Measurements from ENCODE around the gene TBX19. TPM values are rescaled to one million over a fixed set of nuclear protein-coding genes. Genes with fewer than 3 reads are reported as not detected.

The TBX19 gene
- total RNA-seq, 4 donors from 2014 or later, result 1.2 to 2.9 (median 2.5) TPM

GRCh38 chr1:168273575-168273974 is 7.1 kb upstream of the TBX19 start:
- H3K27ac ChIP-seq, result no peak overlapping the region
- TF ChIP-seq POLR2A (IDR thresholded peaks at IDR 0.05) (no peak), CTCF (IDR thresholded peaks at IDR 0.05) (no peak), EP300 (IDR thresholded peaks at IDR 0.05; ENCODE audit: low read depth) (no peak), POLR2AphosphoS5 (IDR thresholded peaks at IDR 0.05) (no peak)
- no peaks in the 10 kb centered on the region for H3K4me1 ChIP-seq
- no peaks in the 10 kb centered on the region for H3K27me3 ChIP-seq
- peaks cover 7 to 12% of the 10 kb centered on the region in 2 donors for H3K9me3 ChIP-seq
- no peak overlapping the region for H3K4me3 ChIP-seq
- no peak for DNase-seq
- in situ Hi-C loops (cut with MboI; ENCODE audit: low pct_ligation_motif_present in 1 of 4, low pct_unique_long_range_greater_than_20kb in 1 of 4, low sequenced_read_pairs in 3 of 4), result no loop called here
- 56 to 61% methylated on average over 1 of the region's 1 CpG for WGBS, 2 donors (ENCODE audit: low coverage in 1 of 2)
- intact Hi-C loops (cut with DNase I; ENCODE audit: low total_unique reads), result no loop called here
- H3K36me3 ChIP-seq, result no peaks in the 10 kb centered on the region

GRCh38 chr1:168279253-168279652 is 1.4 kb upstream of the TBX19 start:
- 86 to 91% methylated on average over 1 of the region's 1 CpG for WGBS, 2 donors (ENCODE audit: low coverage in 1 of 2)
- H3K4me1 ChIP-seq, result peaks cover 0 to 5% (median 0%) of the 10 kb centered on the region in 4 donors
- intact Hi-C loops (cut with DNase I; ENCODE audit: low total_unique reads) (no loop called here), in situ Hi-C loops (cut with MboI; ENCODE audit: low pct_ligation_motif_present in 1 of 4, low pct_unique_long_range_greater_than_20kb in 1 of 4, low sequenced_read_pairs in 3 of 4) (no loop called here)
- H3K27me3 ChIP-seq, result no peaks in the 10 kb centered on the region
- TF ChIP-seq EP300 (IDR thresholded peaks at IDR 0.05; ENCODE audit: low read depth) (no peak), CTCF (IDR thresholded peaks at IDR 0.05) (no peak), POLR2A (IDR thresholded peaks at IDR 0.05) (no peak), POLR2AphosphoS5 (IDR thresholded peaks at IDR 0.05) (no peak)
- no peaks in the 10 kb centered on the region for H3K36me3 ChIP-seq
- H3K27ac ChIP-seq, result no peak overlapping the region
- H3K4me3 ChIP-seq, result no peak overlapping the region
- no peak for DNase-seq
- H3K9me3 ChIP-seq, result peaks cover 7 to 12% of the 10 kb centered on the region in 2 donors

DNA sequence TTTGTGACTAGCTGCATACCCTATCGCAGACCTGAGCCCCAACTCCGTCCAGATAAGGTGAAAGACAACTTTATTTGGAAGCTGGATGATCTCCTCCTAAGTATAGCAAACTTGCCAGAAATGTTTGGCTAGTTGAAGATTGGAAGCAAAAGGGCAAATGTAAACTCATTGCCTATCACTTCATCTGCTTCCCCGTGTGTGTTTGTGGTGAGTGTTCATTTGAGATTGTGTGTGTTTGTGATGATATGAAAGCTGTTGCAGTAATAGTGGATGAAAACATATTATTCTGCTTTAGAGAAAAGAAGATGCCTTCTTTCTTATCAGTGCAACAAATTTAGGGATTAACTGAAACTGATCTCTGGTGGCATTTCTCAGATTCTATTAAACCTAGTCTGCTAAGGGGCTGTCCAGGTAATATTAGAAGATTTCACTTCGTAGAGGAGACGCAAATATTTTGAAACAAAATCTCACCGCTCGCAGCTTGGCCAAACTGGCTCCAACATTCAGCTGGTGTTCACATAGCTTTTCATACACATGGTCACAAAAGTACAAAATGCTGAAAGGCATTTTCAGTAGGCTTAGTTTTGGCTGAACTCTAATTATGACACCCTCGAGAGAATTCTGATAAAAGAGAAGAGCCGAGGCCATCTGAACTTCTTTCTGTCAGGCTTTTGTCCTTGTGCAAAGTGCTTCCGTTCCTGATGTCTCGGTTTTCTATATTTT is 1.1 kb downstream of the TBX19 start:
- Histone ChIP-seq H3K4me1 (peaks cover 0 to 11% (median 0%) of the 10 kb centered on the region in 4 donors), H3K4me3 (no peak overlapping the region), H3K9me3 (peaks cover 5 to 7% of the 10 kb centered on the region in 2 donors), H3K36me3 (no peaks in the 10 kb centered on the region), H3K27me3 (no peaks in the 10 kb centered on the region), H3K27ac (no peak overlapping the region)
- intact Hi-C loops (cut with DNase I; ENCODE audit: low total_unique reads), result no loop called here
- TF ChIP-seq EP300 (IDR thresholded peaks at IDR 0.05; ENCODE audit: low read depth) (no peak), CTCF (IDR thresholded peaks at IDR 0.05) (no peak), POLR2AphosphoS5 (IDR thresholded peaks at IDR 0.05) (no peak), POLR2A (IDR thresholded peaks at IDR 0.05) (no peak)
- in situ Hi-C loops (cut with MboI; ENCODE audit: low pct_ligation_motif_present in 1 of 4, low pct_unique_long_range_greater_than_20kb in 1 of 4, low sequenced_read_pairs in 3 of 4), result no loop called here
- WGBS, 2 donors (ENCODE audit: low coverage in 1 of 2), result 92 to 93% methylated on average over 10 to 11 of the region's 11 CpGs
- DNase-seq, result no peak

GRCh38 chr1:168285521-168285790 is 4.8 kb downstream of the TBX19 start:
- DNase-seq, result no peak
- Histone ChIP-seq H3K9me3 (no peaks in the 10 kb centered on the region), H3K4me3 (no peak overlapping the region), H3K4me1 (peaks cover 0 to 6% (median 0%) of the 10 kb centered on the region in 4 donors), H3K27me3 (no peaks in the 10 kb centered on the region), H3K27ac (no peak overlapping the region), H3K36me3 (no peaks in the 10 kb centered on the region)
- TF ChIP-seq EP300 (IDR thresholded peaks at IDR 0.05; ENCODE audit: low read depth) (no peak), POLR2A (IDR thresholded peaks at IDR 0.05) (no peak), POLR2AphosphoS5 (IDR thresholded peaks at IDR 0.05) (no peak), CTCF (IDR thresholded peaks at IDR 0.05) (no peak)
- in situ Hi-C loops (cut with MboI; ENCODE audit: low pct_ligation_motif_present in 1 of 4, low pct_unique_long_range_greater_than_20kb in 1 of 4, low sequenced_read_pairs in 3 of 4), result no loop called here
- intact Hi-C loops (cut with DNase I; ENCODE audit: low total_unique reads), result no loop called here

Data from transverse colon (tissue), 4 donors.